ENCODE measurements around the gene MAP4K5. TPM values are rescaled to one million over a fixed set of nuclear protein-coding genes. Genes with fewer than 3 reads are reported as not detected.
A peak's percentile ranks its signal among the peaks of the same experiment; 100 is the strongest.
"Not testable (repeated sequence)": the region's sequence is repeated elsewhere in the genome, so short reads cannot be mapped to it uniquely, and the experiment has no call there.

The MAP4K5 gene
- total RNA-seq, 6 donors from 2014 or later, result 44.5 to 131 (median 80.0) TPM

DNA sequence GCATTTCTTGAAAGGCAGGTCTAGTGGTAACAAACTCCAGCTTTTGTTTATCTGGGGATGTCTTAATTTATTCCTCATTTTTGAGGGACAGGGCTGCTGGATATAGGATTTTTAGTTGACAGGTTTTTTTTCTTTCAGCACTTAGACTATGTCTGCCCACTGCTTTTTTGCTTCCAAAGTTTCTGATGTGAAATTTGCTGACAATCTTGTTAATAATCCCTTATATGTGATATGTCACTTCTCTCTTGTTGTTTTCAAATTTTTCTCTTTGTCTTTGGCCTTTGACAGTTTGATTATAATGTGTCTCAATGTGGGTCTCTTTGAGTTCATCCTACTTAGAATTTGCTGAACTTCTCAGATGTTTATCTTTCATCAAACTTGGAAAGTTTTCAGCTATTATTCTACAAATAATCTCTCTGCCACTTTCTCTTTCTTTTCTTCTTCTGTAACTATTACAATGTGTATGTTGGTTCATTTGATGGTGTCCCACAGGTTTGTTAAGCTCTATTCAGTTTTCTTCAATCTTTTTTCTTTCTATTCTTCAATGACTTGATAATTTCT, 37.4 kb upstream of the MAP4K5 start:
- Histone ChIP-seq H3K4me3 (no peak overlapping the region), H3K9me3 (peaks cover 10 to 22% (median 17%) of the 10 kb centered on the region in 4 donors), H3K4me1 (no peaks in the 10 kb centered on the region), H3K27ac (no peak overlapping the region), H3K36me3 (no peaks in the 10 kb centered on the region), H3K27me3 (no peaks in the 10 kb centered on the region)
- DNase-seq (no peak), ATAC-seq (ENCODE audit: low FRiP score in 2 of 2) (no peak)
- no peak for TF ChIP-seq POLR2AphosphoS5 (IDR thresholded peaks at IDR 0.05)
- TF ChIP-seq EP300 (IDR thresholded peaks at IDR 0.05), result no peak

DNA sequence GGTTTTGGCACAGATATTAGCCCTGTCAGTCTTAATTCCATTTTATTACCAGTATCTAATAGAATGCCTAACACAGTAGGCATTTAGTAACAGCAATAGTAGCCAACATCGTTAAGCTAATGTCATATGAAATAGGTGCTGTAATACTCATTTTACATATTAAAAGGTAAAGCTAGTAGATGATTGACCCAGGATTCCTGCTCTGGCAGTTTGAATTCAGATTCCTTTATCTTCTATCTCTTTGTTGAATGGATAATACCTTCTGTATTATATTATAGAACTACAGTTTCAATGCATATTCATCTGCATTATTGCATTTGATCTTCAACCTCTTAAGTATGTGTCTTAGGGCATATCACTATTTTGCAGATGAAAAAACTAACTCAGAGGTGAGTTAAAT, 30.5 kb upstream of the MAP4K5 start:
- TF ChIP-seq, protein P1, sequence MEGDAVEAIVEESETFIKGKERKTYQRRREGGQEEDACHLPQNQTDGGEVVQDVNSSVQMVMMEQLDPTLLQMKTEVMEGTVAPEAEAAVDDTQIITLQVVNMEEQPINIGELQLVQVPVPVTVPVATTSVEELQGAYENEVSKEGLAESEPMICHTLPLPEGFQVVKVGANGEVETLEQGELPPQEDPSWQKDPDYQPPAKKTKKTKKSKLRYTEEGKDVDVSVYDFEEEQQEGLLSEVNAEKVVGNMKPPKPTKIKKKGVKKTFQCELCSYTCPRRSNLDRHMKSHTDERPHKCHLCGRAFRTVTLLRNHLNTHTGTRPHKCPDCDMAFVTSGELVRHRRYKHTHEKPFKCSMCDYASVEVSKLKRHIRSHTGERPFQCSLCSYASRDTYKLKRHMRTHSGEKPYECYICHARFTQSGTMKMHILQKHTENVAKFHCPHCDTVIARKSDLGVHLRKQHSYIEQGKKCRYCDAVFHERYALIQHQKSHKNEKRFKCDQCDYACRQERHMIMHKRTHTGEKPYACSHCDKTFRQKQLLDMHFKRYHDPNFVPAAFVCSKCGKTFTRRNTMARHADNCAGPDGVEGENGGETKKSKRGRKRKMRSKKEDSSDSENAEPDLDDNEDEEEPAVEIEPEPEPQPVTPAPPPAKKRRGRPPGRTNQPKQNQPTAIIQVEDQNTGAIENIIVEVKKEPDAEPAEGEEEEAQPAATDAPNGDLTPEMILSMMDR (IDR thresholded peaks at IDR 0.05), result no peak
- TF ChIP-seq POLR2AphosphoS5 (IDR thresholded peaks at IDR 0.05), result no peak
- no peak for TF ChIP-seq EP300 (IDR thresholded peaks at IDR 0.05)
- no peak for TF ChIP-seq POLR2A (IDR thresholded peaks at IDR 0.05)
- Histone ChIP-seq H3K4me3 (no peak overlapping the region), H3K36me3 (no peaks in the 10 kb centered on the region), H3K4me1 (peaks cover 0 to 16% (median 14%) of the 10 kb centered on the region in 4 donors), H3K27ac (no peak overlapping the region), H3K9me3 (no peaks in the 10 kb centered on the region), H3K27me3 (no peaks in the 10 kb centered on the region)
- no peak for DNase-seq
- WGBS, 2 donors, result 79 to 85% methylated on average over 1 of the region's 1 CpG
- ATAC-seq (ENCODE audit: low FRiP score in 2 of 2), result no peak

DNA sequence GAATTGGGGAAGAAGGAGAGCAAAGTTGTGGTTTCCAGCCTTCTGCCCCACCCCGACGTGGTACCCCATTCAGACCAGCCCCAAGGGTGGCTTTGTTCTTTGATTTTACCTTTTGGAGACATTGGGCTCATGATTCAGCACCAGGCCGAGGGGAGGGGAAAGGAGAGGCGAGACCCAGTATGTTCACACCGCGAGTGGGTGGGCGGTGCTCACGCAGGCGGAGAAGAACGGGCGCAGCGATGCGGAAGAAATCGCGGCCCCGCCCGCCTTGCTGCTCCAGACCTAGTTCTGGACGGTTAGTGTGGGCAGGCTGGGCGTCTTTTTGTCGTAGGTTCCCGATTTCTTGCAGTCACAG, 28.5 kb upstream of the MAP4K5 start:
- 1 to 2% methylated on average over 21 of the region's 21 CpGs for WGBS, 2 donors
- H3K4me1 ChIP-seq, result peaks cover 0 to 16% (median 14%) of the 10 kb centered on the region in 4 donors
- H3K27ac ChIP-seq, result peak overlapping the region; percentile 85 to 92 (median 90)
- H3K9me3 ChIP-seq, result no peaks in the 10 kb centered on the region
- TF ChIP-seq POLR2A (IDR thresholded peaks at IDR 0.05) (peak in 3 of 4 donors; percentile 23 to 44 (median 28)), POLR2AphosphoS5 (IDR thresholded peaks at IDR 0.05) (peak; percentile 44 to 66)
- TF ChIP-seq, protein P1 (IDR thresholded peaks at IDR 0.05), result no peak
- no peaks in the 10 kb centered on the region for H3K27me3 ChIP-seq
- peak overlapping the region; percentile 56 to 93 (median 76) for H3K4me3 ChIP-seq
- DNase-seq (peak; percentile 85 to 94), ATAC-seq (ENCODE audit: low FRiP score in 2 of 2) (peak; percentile 90 to 94)
- no peaks in the 10 kb centered on the region for H3K36me3 ChIP-seq

DNA sequence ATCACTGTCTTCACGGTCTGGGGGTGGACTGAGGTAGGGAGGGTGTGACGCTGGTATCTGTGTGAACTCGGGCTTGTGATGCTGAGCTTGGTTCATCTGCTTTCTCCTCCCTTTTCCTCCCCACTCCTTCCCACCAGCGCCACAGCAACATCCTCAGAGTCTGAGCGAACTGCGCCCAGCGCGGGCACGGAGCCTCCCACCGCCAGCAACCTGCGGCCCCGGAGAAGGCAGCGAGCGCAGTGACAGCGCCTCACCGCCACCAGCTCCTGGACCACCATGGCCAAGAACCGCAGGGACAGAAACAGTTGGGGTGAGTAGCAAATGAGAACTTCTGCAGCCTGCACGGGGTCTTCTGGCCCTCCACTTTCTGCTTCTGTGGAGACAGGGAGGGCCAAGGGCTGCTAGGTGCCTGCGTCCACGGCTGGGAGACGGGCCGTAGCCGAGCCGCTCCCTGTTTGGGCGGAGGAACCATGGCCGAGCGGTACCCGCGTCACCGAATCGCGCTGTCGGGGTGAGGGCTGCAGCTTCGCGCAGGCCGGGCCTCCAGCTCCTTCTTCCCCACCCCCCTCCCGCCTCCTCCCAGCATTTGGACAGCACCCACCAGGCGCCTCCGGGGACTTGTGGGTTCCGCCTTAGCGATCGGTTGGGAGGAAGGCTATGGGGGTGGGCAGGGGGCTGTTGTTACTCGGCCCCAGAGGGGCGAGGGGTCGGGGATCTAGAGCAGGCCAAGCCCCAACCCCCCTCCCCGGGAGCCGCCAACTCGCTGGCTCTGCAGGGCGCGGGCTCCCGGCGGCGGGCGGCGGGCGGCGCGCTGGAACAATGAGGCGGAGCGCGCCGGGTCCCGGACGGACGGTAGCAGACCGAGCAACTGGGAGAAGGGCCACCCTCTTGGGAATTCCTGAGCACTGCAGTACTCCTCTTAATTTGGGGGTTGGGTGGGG, 27.9 kb upstream of the MAP4K5 start, which contains the start of gene ATL1:
ATL1 (plus strand) TSS at position 156 of the 941 bp plus-strand sequence; CDS start at position 277, 121 bp downstream.
- H3K4me3 ChIP-seq, result peak within 1 kb of the TSS; percentile 56 to 93 (median 76)
- TF ChIP-seq POLR2A (IDR thresholded peaks at IDR 0.05) (peak in 2 of 4 donors; percentile 42 to 44), POLR2AphosphoS5 (IDR thresholded peaks at IDR 0.05) (peak in 1 of 2 donors; percentile 15), EP300 (IDR thresholded peaks at IDR 0.05) (no peak)
- TF ChIP-seq, protein P1 (IDR thresholded peaks at IDR 0.05), result no peak
- H3K4me1 ChIP-seq, result peaks cover 0 to 16% (median 14%) of the 10 kb centered on the region in 4 donors
- H3K27me3 ChIP-seq, result no peaks in the 10 kb centered on the region
- DNase-seq (peak; percentile 75 to 92), ATAC-seq (ENCODE audit: low FRiP score in 2 of 2) (peak; percentile 95 to 97)
- peak within 1 kb of the TSS; percentile 85 to 92 (median 90) for H3K27ac ChIP-seq
- WGBS, 2 donors, result 0 to 4% methylated on average over 13 to 43 of the region's 66 CpGs
- no peaks in the 10 kb centered on the region for H3K9me3 ChIP-seq
- H3K36me3 ChIP-seq, result no peaks in the 10 kb centered on the region

DNA sequence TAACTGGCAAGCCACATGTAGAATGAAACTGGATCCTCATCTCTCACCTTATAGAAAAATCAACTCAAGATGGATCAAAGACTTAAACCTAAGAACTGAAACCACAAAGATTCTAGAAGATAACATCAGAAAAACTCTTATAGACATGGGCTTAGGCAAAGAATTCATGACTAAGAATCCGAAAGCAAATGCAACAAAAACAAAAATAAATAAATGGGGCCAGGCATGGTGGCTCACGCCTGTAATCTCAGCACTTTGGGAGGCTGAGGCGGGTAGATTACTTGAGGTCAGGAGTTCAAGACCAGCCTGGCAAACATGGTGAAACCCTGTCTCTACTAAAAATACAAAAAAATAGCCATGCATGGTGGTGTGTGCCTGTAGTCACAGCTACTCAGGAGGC, 20.4 kb upstream of the MAP4K5 start:
- not testable (repeated sequence) for H3K27me3 ChIP-seq; DNase-seq; H3K9me3 ChIP-seq; H3K4me1 ChIP-seq; H3K4me3 ChIP-seq; H3K27ac ChIP-seq; ATAC-seq (ENCODE audit: low FRiP score in 2 of 2); H3K36me3 ChIP-seq
- WGBS, 2 donors, result 81 to 83% methylated on average over 3 of the region's 3 CpGs
